ENCODE measurements around the gene ST8SIA6. TPM values are rescaled to one million over a fixed set of nuclear protein-coding genes. Genes with fewer than 3 reads are reported as not detected.

Gene ST8SIA6
- total and polyA plus RNA-seq, 2 experiments from 2014 or later, result 0.79 TPM; not detected in 1

- DNase-seq (ENCODE audit: low read depth in 1 of 2, low spot score in 1 of 2), result no peak
- Histone ChIP-seq H3K4me3 (no peak overlapping the region), H3K27me3 (no peaks in the 10 kb centered on the region), H3K36me3 (no peaks in the 10 kb centered on the region), H3K4me1 (ENCODE audit: low read depth) (no peaks in the 10 kb centered on the region), H3K27ac (no peak overlapping the region), H3K9me3 (ENCODE audit: low read depth) (no peaks in the 10 kb centered on the region)
- TF ChIP-seq CTCF (IDR thresholded peaks at IDR 0.05; ENCODE audit: low read depth, low read length), result no peak
Observed at GRCh38 chr10:17494626-17495260, 40.3 kb upstream of the ST8SIA6 start.

- H3K4me1 ChIP-seq (ENCODE audit: low read depth), result no peaks in the 10 kb centered on the region
- H3K27me3 ChIP-seq, result no peaks in the 10 kb centered on the region
- no peak overlapping the region for H3K27ac ChIP-seq
- peak in 1 of 2 donors; percentile 21 for DNase-seq (ENCODE audit: low read depth in 1 of 2, low spot score in 1 of 2)
- no peak overlapping the region for H3K4me3 ChIP-seq
- no peaks in the 10 kb centered on the region for H3K36me3 ChIP-seq
- no peaks in the 10 kb centered on the region for H3K9me3 ChIP-seq (ENCODE audit: low read depth)
- TF ChIP-seq CTCF (IDR thresholded peaks at IDR 0.05; ENCODE audit: low read depth, low read length), result no peak
Observed at GRCh38 chr10:17488848-17489247, 34.5 kb upstream of the ST8SIA6 start.

GRCh38 chr10:17483079-17483478, 28.7 kb upstream of the ST8SIA6 start:
- H3K4me1 ChIP-seq (ENCODE audit: low read depth), result no peaks in the 10 kb centered on the region
- no peaks in the 10 kb centered on the region for H3K27me3 ChIP-seq
- no peak for TF ChIP-seq CTCF (IDR thresholded peaks at IDR 0.05; ENCODE audit: low read depth, low read length)
- no peaks in the 10 kb centered on the region for H3K9me3 ChIP-seq (ENCODE audit: low read depth)
- H3K4me3 ChIP-seq, result no peak overlapping the region
- no peaks in the 10 kb centered on the region for H3K36me3 ChIP-seq
- no peak for DNase-seq (ENCODE audit: low read depth in 1 of 2, low spot score in 1 of 2)
- no peak overlapping the region for H3K27ac ChIP-seq

- H3K4me3 ChIP-seq, result no peak overlapping the region
- no peak overlapping the region for H3K27ac ChIP-seq
- H3K27me3 ChIP-seq, result no peaks in the 10 kb centered on the region
- no peaks in the 10 kb centered on the region for H3K36me3 ChIP-seq
- TF ChIP-seq CTCF (IDR thresholded peaks at IDR 0.05; ENCODE audit: low read depth, low read length), result no peak
- H3K4me1 ChIP-seq (ENCODE audit: low read depth), result no peaks in the 10 kb centered on the region
- no peaks in the 10 kb centered on the region for H3K9me3 ChIP-seq (ENCODE audit: low read depth)
- DNase-seq (ENCODE audit: low read depth in 1 of 2, low spot score in 1 of 2), result no peak
Observed at GRCh38 chr10:17479822-17480221, 25.4 kb upstream of the ST8SIA6 start.

- DNase-seq (ENCODE audit: low read depth in 1 of 2, low spot score in 1 of 2), result no peak
- Histone ChIP-seq H3K4me1 (ENCODE audit: low read depth) (no peaks in the 10 kb centered on the region), H3K27ac (no peak overlapping the region), H3K4me3 (no peak overlapping the region), H3K27me3 (no peaks in the 10 kb centered on the region), H3K9me3 (ENCODE audit: low read depth) (no peaks in the 10 kb centered on the region), H3K36me3 (no peaks in the 10 kb centered on the region)
- TF ChIP-seq CTCF (IDR thresholded peaks at IDR 0.05; ENCODE audit: low read depth, low read length), result no peak
Observed at GRCh38 chr10:17479015-17479615, 24.7 kb upstream of the ST8SIA6 start.
